ENCODE results near the gene DYSF. TPM values are rescaled to one million over a fixed set of nuclear protein-coding genes. Genes with fewer than 3 reads are reported as not detected.

The DYSF gene
- total RNA-seq, 1 experiment from 2014 or later: 5.5 TPM

DNA sequence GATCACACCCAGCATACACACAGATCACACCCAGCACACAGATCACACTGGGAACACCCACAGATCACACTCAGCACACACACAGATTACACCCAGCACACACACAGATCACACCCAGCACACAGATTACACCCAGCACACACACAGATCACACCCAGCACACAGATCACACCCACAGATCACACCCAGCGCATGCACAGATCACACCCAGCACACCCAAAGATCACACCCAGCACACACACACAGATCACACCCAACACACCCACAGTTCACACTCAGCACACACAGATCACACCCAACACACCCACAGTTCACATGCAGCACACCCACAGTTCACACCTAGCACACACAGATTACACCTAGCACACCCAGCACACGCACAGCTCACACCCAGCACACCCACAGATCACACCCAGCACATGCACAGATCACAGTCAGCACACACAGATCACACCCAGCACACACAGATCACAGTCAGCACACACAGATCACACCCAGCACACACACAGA, 117.6 kb downstream of the DYSF start:
- H3K4me3 Mint-ChIP-seq: no peak overlapping the region
- Histone ChIP-seq H3K23me2 (ENCODE audit: insufficient read length, low read depth, low read length, poor library complexity, severe bottlenecking) (no peaks in the 10 kb centered on the region), H4K91ac (ENCODE audit: insufficient read length, low read depth, low read length) (no peak overlapping the region), H2BK5ac (ENCODE audit: insufficient read length, low read length) (no peak overlapping the region), H3K9ac (ENCODE audit: extremely low read depth, insufficient read length, low read length) (no peak overlapping the region), H4K5ac (ENCODE audit: insufficient read length, low read depth, low read length) (no peak overlapping the region), H3K9me3 (ENCODE audit: control insufficient read depth, low read depth, low read length) (peaks cover 9% of the 10 kb centered on the region), H3K56ac (ENCODE audit: insufficient read length, low read depth, low read length) (no peak overlapping the region), H3K79me2 (ENCODE audit: insufficient read depth, low read length) (no peaks in the 10 kb centered on the region), H4K20me1 (ENCODE audit: control insufficient read depth, insufficient read depth, insufficient read length) (no peaks in the 10 kb centered on the region), H2AFZ (ENCODE audit: low read length) (no peak overlapping the region), H2AK5ac (ENCODE audit: insufficient read length, low read length) (no peak overlapping the region), H3K79me1 (ENCODE audit: insufficient read depth, low read depth, low read length, poor library complexity, severe bottlenecking) (no peaks in the 10 kb centered on the region), H3K4me1 (ENCODE audit: insufficient read depth, low read length) (no peaks in the 10 kb centered on the region), H3T11ph (ENCODE audit: low read length) (no peak overlapping the region), H3K23ac (ENCODE audit: insufficient read length, low read depth, low read length) (no peak overlapping the region), H2BK120ac (ENCODE audit: low read depth, low read length, poor library complexity, severe bottlenecking) (no peak overlapping the region), H3K14ac (ENCODE audit: insufficient read depth, low read length) (no peak overlapping the region), H2BK15ac (ENCODE audit: low read depth, low read length) (no peak overlapping the region), H2BK20ac (ENCODE audit: low read depth, low read length, poor library complexity, severe bottlenecking) (no peak overlapping the region), H3K4me2 (ENCODE audit: insufficient read depth, insufficient read length, low read length) (no peak overlapping the region), H3K18ac (ENCODE audit: insufficient read length, low read depth, low read length) (no peak overlapping the region), H3K27ac (ENCODE audit: insufficient read length, low read depth, low read length) (no peak overlapping the region), H4K8ac (replicated peaks; ENCODE audit: insufficient read length, low read depth, low read length) (no peak overlapping the region), H3K4ac (ENCODE audit: low read depth, low read length) (no peak overlapping the region), H3K27me3 (ENCODE audit: insufficient read depth, low read length) (no peaks in the 10 kb centered on the region), H2BK12ac (ENCODE audit: insufficient read length, low read depth, low read length) (no peak overlapping the region)
- no peaks in the 10 kb centered on the region for H3K4me1 Mint-ChIP-seq
- H3K36me3 Mint-ChIP-seq (ENCODE audit: insufficient read depth in 1 of 3, low read depth in 3 of 3): peaks cover 0 to 2% (median 0%) of the 10 kb centered on the region in 3 experiments; a peak in 1 of 7 replicates
- no peak overlapping the region for H3K27ac Mint-ChIP-seq
- WGBS (ENCODE audit: extremely low coverage, insufficient read length, low lambda C conversion rate): no CpG with 5 or more reads among the region's 2 CpGs
- TF ChIP-seq, protein P1, sequence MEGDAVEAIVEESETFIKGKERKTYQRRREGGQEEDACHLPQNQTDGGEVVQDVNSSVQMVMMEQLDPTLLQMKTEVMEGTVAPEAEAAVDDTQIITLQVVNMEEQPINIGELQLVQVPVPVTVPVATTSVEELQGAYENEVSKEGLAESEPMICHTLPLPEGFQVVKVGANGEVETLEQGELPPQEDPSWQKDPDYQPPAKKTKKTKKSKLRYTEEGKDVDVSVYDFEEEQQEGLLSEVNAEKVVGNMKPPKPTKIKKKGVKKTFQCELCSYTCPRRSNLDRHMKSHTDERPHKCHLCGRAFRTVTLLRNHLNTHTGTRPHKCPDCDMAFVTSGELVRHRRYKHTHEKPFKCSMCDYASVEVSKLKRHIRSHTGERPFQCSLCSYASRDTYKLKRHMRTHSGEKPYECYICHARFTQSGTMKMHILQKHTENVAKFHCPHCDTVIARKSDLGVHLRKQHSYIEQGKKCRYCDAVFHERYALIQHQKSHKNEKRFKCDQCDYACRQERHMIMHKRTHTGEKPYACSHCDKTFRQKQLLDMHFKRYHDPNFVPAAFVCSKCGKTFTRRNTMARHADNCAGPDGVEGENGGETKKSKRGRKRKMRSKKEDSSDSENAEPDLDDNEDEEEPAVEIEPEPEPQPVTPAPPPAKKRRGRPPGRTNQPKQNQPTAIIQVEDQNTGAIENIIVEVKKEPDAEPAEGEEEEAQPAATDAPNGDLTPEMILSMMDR (conservative IDR thresholded peaks at IDR 0.05): no peak
- H3K9me3 Mint-ChIP-seq: no peaks in the 10 kb centered on the region
- H3K27me3 Mint-ChIP-seq (ENCODE audit: low read depth): no peaks in the 10 kb centered on the region
- DNase-seq: no peak

All from H9 (cell line).